Loucy (cell line): ENCODE data around the gene C1QTNF9.

Experiments
- H2AFZ ChIP-seq: fragments of 200-600 bp; sonication (generic); 2 replicates; pipeline ENCODE4 v1.6.0; 2016; ENCODE audit warnings: antibody characterized with exemption, mild to moderate bottlenecking, low read length, moderate library complexity
- H3F3A ChIP-seq: fragments of 200-600 bp; 2 replicates; pipeline ENCODE4 v1.6.0; 2016; ENCODE audit warnings: antibody characterized with exemption, low read depth, mild to moderate bottlenecking
- H3K27me3 ChIP-seq: fragments of 200-600 bp; sonication (generic); 2 replicates; pipeline ENCODE4 v1.6.1; 2014; ENCODE audit warnings: low read length, mild to moderate bottlenecking; ENCODE audit not compliant: insufficient read depth, poor library complexity, severe bottlenecking
- H3K36me3 ChIP-seq: fragments of 200-600 bp; sonication (generic); 2 replicates; pipeline ENCODE4 v1.6.1; 2016; ENCODE audit warnings: low read length; ENCODE audit not compliant: insufficient read depth
- H3K4me1 ChIP-seq: fragments of 200-600 bp; sonication (generic); 2 replicates; pipeline ENCODE4 v1.5.1; 2014; ENCODE audit warnings: low read length, mild to moderate bottlenecking; ENCODE audit not compliant: insufficient read depth, poor library complexity, severe bottlenecking
- H3K4me2 ChIP-seq: fragments of 200-600 bp; sonication (generic); 2 replicates; pipeline ENCODE4 v1.6.0; 2014; ENCODE audit warnings: antibody characterized with exemption, low read length, low read depth, mild to moderate bottlenecking; ENCODE audit not compliant: poor library complexity, severe bottlenecking
- H3K4me3 ChIP-seq: fragments of 200-600 bp; sonication (generic); 2 replicates; pipeline ENCODE4 v1.5.1; 2014; ENCODE audit warnings: low read length, mild to moderate bottlenecking, mixed read lengths; ENCODE audit not compliant: poor library complexity, severe bottlenecking
- H3K79me2 ChIP-seq: fragments of 200-600 bp; sonication (generic); 2 replicates; pipeline ENCODE4 v1.6.1; 2014; ENCODE audit warnings: low read length; ENCODE audit not compliant: insufficient read depth
- H3K9ac ChIP-seq: fragments of 200-600 bp; sonication (generic); 2 replicates; pipeline ENCODE4 v1.6.0; 2014; ENCODE audit warnings: mild to moderate bottlenecking, low read depth, low read length, moderate library complexity; ENCODE audit not compliant: poor library complexity, severe bottlenecking
- H3K9me2 ChIP-seq: fragments of 200-600 bp; sonication (generic); replicated peaks from 2 replicates; pipeline ENCODE4 v1.6.1; 2016; ENCODE audit warnings: low read depth, low read length, mixed read lengths
- H3K9me3 ChIP-seq: fragments of 200-600 bp; sonication (generic); 2 replicates; pipeline ENCODE4 v1.6.1; 2014; ENCODE audit warnings: mild to moderate bottlenecking, antibody characterized with exemption, low read length, low read depth; ENCODE audit not compliant: insufficient read depth
- H4K20me1 ChIP-seq: fragments of 200-600 bp; sonication (generic); 2 replicates; pipeline ENCODE4 v1.6.0; 2014; ENCODE audit warnings: antibody characterized with exemption, low read length, mild to moderate bottlenecking; ENCODE audit not compliant: insufficient read depth, poor library complexity, severe bottlenecking
- EZH2phosphoT487 ChIP-seq: fragments of 200-600 bp; IDR thresholded peaks from 2 replicates; pipeline ENCODE4 v1.6.1; 2018; ENCODE audit warnings: antibody characterized with exemption, mild to moderate bottlenecking, moderate library complexity, borderline replicate concordance
- TF ChIP-seq, protein P1 (sequence below): fragments of 200-600 bp; sonication (generic); conservative IDR thresholded peaks from 2 replicates; pipeline ENCODE4 v1.5.1; 2014; ENCODE audit warnings: mild to moderate bottlenecking, antibody characterized with exemption, low read length

Gene C1QTNF9

GRCh38 chr13:24301911-24302310 lies 7.5 kb upstream of the C1QTNF9 start:
- Histone ChIP-seq H3F3A (no peaks in the 10 kb centered on the region), H3K4me2 (no peak overlapping the region), H3K79me2 (no peaks in the 10 kb centered on the region), H3K9me2 (no peaks in the 10 kb centered on the region), H4K20me1 (no peaks in the 10 kb centered on the region), H3K4me3 (no peak overlapping the region), H3K9ac (no peak overlapping the region), H3K9me3 (no peaks in the 10 kb centered on the region), H2AFZ (no peak overlapping the region), H3K27me3 (no peaks in the 10 kb centered on the region), H3K36me3 (peaks cover 65% of the 10 kb centered on the region; the same call in 1 of the 2 replicates), H3K4me1 (no peaks in the 10 kb centered on the region)
- TF ChIP-seq, protein P1, sequence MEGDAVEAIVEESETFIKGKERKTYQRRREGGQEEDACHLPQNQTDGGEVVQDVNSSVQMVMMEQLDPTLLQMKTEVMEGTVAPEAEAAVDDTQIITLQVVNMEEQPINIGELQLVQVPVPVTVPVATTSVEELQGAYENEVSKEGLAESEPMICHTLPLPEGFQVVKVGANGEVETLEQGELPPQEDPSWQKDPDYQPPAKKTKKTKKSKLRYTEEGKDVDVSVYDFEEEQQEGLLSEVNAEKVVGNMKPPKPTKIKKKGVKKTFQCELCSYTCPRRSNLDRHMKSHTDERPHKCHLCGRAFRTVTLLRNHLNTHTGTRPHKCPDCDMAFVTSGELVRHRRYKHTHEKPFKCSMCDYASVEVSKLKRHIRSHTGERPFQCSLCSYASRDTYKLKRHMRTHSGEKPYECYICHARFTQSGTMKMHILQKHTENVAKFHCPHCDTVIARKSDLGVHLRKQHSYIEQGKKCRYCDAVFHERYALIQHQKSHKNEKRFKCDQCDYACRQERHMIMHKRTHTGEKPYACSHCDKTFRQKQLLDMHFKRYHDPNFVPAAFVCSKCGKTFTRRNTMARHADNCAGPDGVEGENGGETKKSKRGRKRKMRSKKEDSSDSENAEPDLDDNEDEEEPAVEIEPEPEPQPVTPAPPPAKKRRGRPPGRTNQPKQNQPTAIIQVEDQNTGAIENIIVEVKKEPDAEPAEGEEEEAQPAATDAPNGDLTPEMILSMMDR = no peak
- TF ChIP-seq EZH2phosphoT487 = no peak

DNA sequence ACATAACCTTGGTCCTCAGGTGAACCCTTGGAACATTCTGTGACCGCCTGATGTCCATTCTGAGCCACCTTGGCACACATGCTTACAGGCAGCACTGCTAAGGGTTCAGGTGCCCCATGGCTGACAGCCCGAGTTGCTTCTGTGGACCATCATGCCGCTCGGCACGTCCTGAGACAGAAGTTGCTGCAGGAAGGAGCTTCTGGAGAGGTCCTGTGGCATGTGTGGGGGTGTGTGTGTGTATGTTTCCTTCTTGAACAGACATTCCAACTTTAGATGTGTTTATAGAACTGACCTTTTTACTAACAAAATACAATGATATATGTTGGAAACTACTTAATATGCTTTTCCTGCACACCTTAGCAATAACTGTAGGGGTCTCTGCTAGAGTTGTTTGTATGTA lies 4.8 kb upstream of the C1QTNF9 start:
- H2AFZ ChIP-seq = no peak overlapping the region
- no peaks in the 10 kb centered on the region for H3K27me3 ChIP-seq
- no peak for TF ChIP-seq EZH2phosphoT487
- TF ChIP-seq, protein P1 = no peak
- no peak overlapping the region for H3K4me3 ChIP-seq
- no peaks in the 10 kb centered on the region for H3K79me2 ChIP-seq
- H3K36me3 ChIP-seq = peaks cover 38% of the 10 kb centered on the region; the same call in 1 of the 2 replicates
- H4K20me1 ChIP-seq = no peaks in the 10 kb centered on the region
- H3F3A ChIP-seq = no peaks in the 10 kb centered on the region
- no peaks in the 10 kb centered on the region for H3K4me1 ChIP-seq
- H3K9me3 ChIP-seq = no peaks in the 10 kb centered on the region
- no peaks in the 10 kb centered on the region for H3K9me2 ChIP-seq
- no peak overlapping the region for H3K9ac ChIP-seq
- no peak overlapping the region for H3K4me2 ChIP-seq

DNA sequence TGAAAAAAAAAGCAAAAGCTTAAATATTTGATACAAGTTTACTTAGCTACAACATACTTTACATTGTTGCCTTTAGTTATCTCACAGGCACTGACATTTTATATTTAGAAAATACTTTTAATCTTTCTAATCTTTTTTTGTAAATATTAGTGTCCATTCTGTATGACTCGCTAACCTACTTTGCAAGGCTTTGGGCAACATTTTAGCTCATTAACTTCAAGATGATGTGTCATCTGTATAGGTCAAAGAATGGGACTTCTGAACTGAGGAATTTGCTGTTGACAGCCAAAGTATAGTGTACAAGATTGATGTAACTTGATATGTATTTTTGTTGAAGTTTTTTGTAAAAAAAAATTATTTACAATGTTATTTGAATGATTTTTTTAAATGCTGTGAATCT lies 2.7 kb upstream of the C1QTNF9 start:
- Histone ChIP-seq H3K4me2 (no peak overlapping the region), H4K20me1 (no peaks in the 10 kb centered on the region), H3K9me2 (no peaks in the 10 kb centered on the region), H3K9me3 (no peaks in the 10 kb centered on the region), H3K27me3 (no peaks in the 10 kb centered on the region), H3K79me2 (no peaks in the 10 kb centered on the region), H3K4me1 (no peaks in the 10 kb centered on the region), H3F3A (no peaks in the 10 kb centered on the region), H3K9ac (no peak overlapping the region), H3K36me3 (peaks cover 24% of the 10 kb centered on the region; the same call in 1 of the 2 replicates), H3K4me3 (no peak overlapping the region), H2AFZ (no peak overlapping the region)
- TF ChIP-seq EZH2phosphoT487 = no peak
- TF ChIP-seq, protein P1 = no peak
